ENCODE results near the gene MYLK.
"Not testable (repeated sequence)": the region's sequence is repeated elsewhere in the genome, so short reads cannot be mapped to it uniquely, and the experiment has no call there.

Gene MYLK

GRCh38 chr3:123884203-123884831 lies at the start of gene MYLK:
Gene MYLK, minus strand, starts transcription at chr3:123884332. Its CDS starts 90,491 bp downstream, at chr3:123793841.
- peaks cover 37% of the 10 kb centered on the region for H3K27me3 Mint-ChIP-seq
- H3K27ac Mint-ChIP-seq, result no peak within 1 kb of the TSS
- H3K4me3 Mint-ChIP-seq, result peak within 1 kb of the TSS; percentile 80
- H3K4me1 Mint-ChIP-seq (ENCODE audit: low read depth), result peaks cover 16% of the 10 kb centered on the region
- H3K36me3 Mint-ChIP-seq, result no peaks in the 10 kb centered on the region
- no peaks in the 10 kb centered on the region for H3K9me3 Mint-ChIP-seq (ENCODE audit: low read depth)

GRCh38 chr3:123930445-123930844 lies 46.3 kb upstream of the MYLK start:
- H3K4me3 Mint-ChIP-seq, result no peak overlapping the region
- no peak overlapping the region for H3K27ac Mint-ChIP-seq
- H3K9me3 Mint-ChIP-seq (ENCODE audit: low read depth), result no peaks in the 10 kb centered on the region
- H3K36me3 Mint-ChIP-seq, result peaks cover 16% of the 10 kb centered on the region
- H3K27me3 Mint-ChIP-seq, result no peaks in the 10 kb centered on the region
- H3K4me1 Mint-ChIP-seq (ENCODE audit: low read depth), result no peaks in the 10 kb centered on the region

- H3K9me3 Mint-ChIP-seq (ENCODE audit: low read depth), result peaks cover 1% of the 10 kb centered on the region
- H3K27ac Mint-ChIP-seq, result no peak overlapping the region
- no peak overlapping the region for H3K4me3 Mint-ChIP-seq
- no peaks in the 10 kb centered on the region for H3K27me3 Mint-ChIP-seq
- H3K4me1 Mint-ChIP-seq (ENCODE audit: low read depth), result no peaks in the 10 kb centered on the region
- H3K36me3 Mint-ChIP-seq, result peaks cover 25% of the 10 kb centered on the region
Observed at GRCh38 chr3:123929325-123929724, 45.2 kb upstream of the MYLK start.

GRCh38 chr3:123926396-123926795 lies 42.3 kb upstream of the MYLK start:
- Mint-ChIP-seq H3K4me3 (no peak overlapping the region), H3K27ac (no peak overlapping the region), H3K9me3 (ENCODE audit: low read depth) (peaks cover 15% of the 10 kb centered on the region), H3K4me1 (ENCODE audit: low read depth) (no peaks in the 10 kb centered on the region), H3K36me3 (peaks cover 43% of the 10 kb centered on the region), H3K27me3 (no peaks in the 10 kb centered on the region)

- H3K36me3 Mint-ChIP-seq, result peaks cover 54% of the 10 kb centered on the region
Observed at GRCh38 chr3:123920868-123921267, 36.7 kb upstream of the MYLK start.

GRCh38 chr3:123920383-123920782 lies 36.3 kb upstream of the MYLK start:
- Mint-ChIP-seq H3K36me3 (peaks cover 55% of the 10 kb centered on the region), H3K4me3 (no peak overlapping the region), H3K4me1 (ENCODE audit: low read depth) (no peaks in the 10 kb centered on the region), H3K27me3 (no peaks in the 10 kb centered on the region), H3K27ac (no peak overlapping the region), H3K9me3 (ENCODE audit: low read depth) (peaks cover 32% of the 10 kb centered on the region)

More at GRCh38 chr3:123920868-123921267, 36.7 kb upstream of the MYLK start:
- Mint-ChIP-seq H3K9me3 (ENCODE audit: low read depth) (peaks cover 32% of the 10 kb centered on the region), H3K27ac (no peak overlapping the region), H3K4me3 (no peak overlapping the region), H3K27me3 (no peaks in the 10 kb centered on the region), H3K4me1 (ENCODE audit: low read depth) (no peaks in the 10 kb centered on the region)

GRCh38 chr3:123919353-123919752 lies 35.2 kb upstream of the MYLK start:
- H3K27ac Mint-ChIP-seq, result no peak overlapping the region
- no peak overlapping the region for H3K4me3 Mint-ChIP-seq
- peaks cover 32% of the 10 kb centered on the region for H3K9me3 Mint-ChIP-seq (ENCODE audit: low read depth)
- H3K4me1 Mint-ChIP-seq (ENCODE audit: low read depth), result no peaks in the 10 kb centered on the region
- peaks cover 52% of the 10 kb centered on the region for H3K36me3 Mint-ChIP-seq
- no peaks in the 10 kb centered on the region for H3K27me3 Mint-ChIP-seq

GRCh38 chr3:123914829-123915228 lies 30.7 kb upstream of the MYLK start:
- peaks cover 19% of the 10 kb centered on the region for H3K36me3 Mint-ChIP-seq
- peaks cover 10% of the 10 kb centered on the region for H3K9me3 Mint-ChIP-seq (ENCODE audit: low read depth)
- H3K27ac Mint-ChIP-seq, result no peak overlapping the region
- no peaks in the 10 kb centered on the region for H3K27me3 Mint-ChIP-seq
- no peak overlapping the region for H3K4me3 Mint-ChIP-seq
- H3K4me1 Mint-ChIP-seq (ENCODE audit: low read depth), result no peaks in the 10 kb centered on the region

- H3K4me1 Mint-ChIP-seq (ENCODE audit: low read depth), result no peaks in the 10 kb centered on the region
- no peaks in the 10 kb centered on the region for H3K27me3 Mint-ChIP-seq
- peaks cover 7% of the 10 kb centered on the region for H3K9me3 Mint-ChIP-seq (ENCODE audit: low read depth)
Observed at GRCh38 chr3:123909785-123910184, 25.7 kb upstream of the MYLK start.

GRCh38 chr3:123907720-123908119 lies 23.6 kb upstream of the MYLK start:
- no peaks in the 10 kb centered on the region for H3K27me3 Mint-ChIP-seq
- no peak overlapping the region for H3K27ac Mint-ChIP-seq
- no peak overlapping the region for H3K4me3 Mint-ChIP-seq
- peaks cover 3% of the 10 kb centered on the region for H3K36me3 Mint-ChIP-seq
- no peaks in the 10 kb centered on the region for H3K4me1 Mint-ChIP-seq (ENCODE audit: low read depth)
- peaks cover 2% of the 10 kb centered on the region for H3K9me3 Mint-ChIP-seq (ENCODE audit: low read depth)

More at GRCh38 chr3:123909785-123910184, 25.7 kb upstream of the MYLK start:
- Mint-ChIP-seq H3K4me3 (no peak overlapping the region), H3K36me3 (peaks cover 7% of the 10 kb centered on the region), H3K27ac (no peak overlapping the region)

GRCh38 chr3:123899300-123899865 lies 15.3 kb upstream of the MYLK start:
- H3K4me3 Mint-ChIP-seq, result no peak overlapping the region
- H3K4me1 Mint-ChIP-seq (ENCODE audit: low read depth), result no peaks in the 10 kb centered on the region
- no peaks in the 10 kb centered on the region for H3K36me3 Mint-ChIP-seq

GRCh38 chr3:123893012-123893411 lies 8.9 kb upstream of the MYLK start:
- no peaks in the 10 kb centered on the region for H3K4me1 Mint-ChIP-seq (ENCODE audit: low read depth)
- peaks cover 14% of the 10 kb centered on the region for H3K9me3 Mint-ChIP-seq (ENCODE audit: low read depth)
- no peak overlapping the region for H3K27ac Mint-ChIP-seq
- no peak overlapping the region for H3K4me3 Mint-ChIP-seq
- peaks cover 7% of the 10 kb centered on the region for H3K36me3 Mint-ChIP-seq
- peaks cover 9% of the 10 kb centered on the region for H3K27me3 Mint-ChIP-seq

More at GRCh38 chr3:123899300-123899865, 15.3 kb upstream of the MYLK start:
- Mint-ChIP-seq H3K27me3 (peaks cover 6% of the 10 kb centered on the region), H3K9me3 (ENCODE audit: low read depth) (no peaks in the 10 kb centered on the region), H3K27ac (no peak overlapping the region)

- Mint-ChIP-seq H3K9me3 (ENCODE audit: low read depth) (peaks cover 14% of the 10 kb centered on the region), H3K4me1 (ENCODE audit: low read depth) (no peaks in the 10 kb centered on the region), H3K27ac (no peak overlapping the region), H3K27me3 (peaks cover 10% of the 10 kb centered on the region), H3K4me3 (no peak overlapping the region), H3K36me3 (peaks cover 7% of the 10 kb centered on the region)
Observed at GRCh38 chr3:123892195-123892594, 8.1 kb upstream of the MYLK start.

- H3K4me1 Mint-ChIP-seq (ENCODE audit: low read depth); H3K4me3 Mint-ChIP-seq; H3K36me3 Mint-ChIP-seq; H3K27ac Mint-ChIP-seq: not testable (repeated sequence)
- H3K9me3 Mint-ChIP-seq (ENCODE audit: low read depth), result peaks cover 14% of the 10 kb centered on the region
- H3K27me3 Mint-ChIP-seq, result peaks cover 15% of the 10 kb centered on the region
Observed at GRCh38 chr3:123890991-123891390, 6.9 kb upstream of the MYLK start.

- not testable (repeated sequence) for H3K36me3 Mint-ChIP-seq; H3K27ac Mint-ChIP-seq; H3K4me1 Mint-ChIP-seq (ENCODE audit: low read depth); H3K4me3 Mint-ChIP-seq
- Mint-ChIP-seq H3K9me3 (ENCODE audit: low read depth) (peaks cover 14% of the 10 kb centered on the region), H3K27me3 (peaks cover 21% of the 10 kb centered on the region)
Observed at GRCh38 chr3:123890162-123890561, 6.0 kb upstream of the MYLK start.

GRCh38 chr3:123884993-123885392 lies 861 bp upstream of the MYLK start:
- no peaks in the 10 kb centered on the region for H3K9me3 Mint-ChIP-seq (ENCODE audit: low read depth)
- peaks cover 16% of the 10 kb centered on the region for H3K4me1 Mint-ChIP-seq (ENCODE audit: low read depth)
- peaks cover 38% of the 10 kb centered on the region for H3K27me3 Mint-ChIP-seq
- no peaks in the 10 kb centered on the region for H3K36me3 Mint-ChIP-seq
- no peak overlapping the region for H3K4me3 Mint-ChIP-seq
- no peak overlapping the region for H3K27ac Mint-ChIP-seq

Measured in activated naive CD8-positive, alpha-beta T cell (primary cell).